GM20000 (cell line): ENCODE results near the gene SYPL1.

Source experiments
- DNase-seq: peaks from one replicate; pipeline ENCODE4 v3.0.0; 2012; ENCODE audit warnings: low spot score
- TF ChIP-seq, protein P1 (sequence below): IDR thresholded peaks from 2 replicates; pipeline ENCODE4 v1.5.1; 2012; ENCODE audit warnings: mild to moderate bottlenecking, control low read depth; ENCODE audit errors: extremely low read depth, missing control alignments

The SYPL1 gene

GRCh38 chr7:106121189-106121810 is 9.2 kb upstream of the SYPL1 start:
- TF ChIP-seq, protein P1, sequence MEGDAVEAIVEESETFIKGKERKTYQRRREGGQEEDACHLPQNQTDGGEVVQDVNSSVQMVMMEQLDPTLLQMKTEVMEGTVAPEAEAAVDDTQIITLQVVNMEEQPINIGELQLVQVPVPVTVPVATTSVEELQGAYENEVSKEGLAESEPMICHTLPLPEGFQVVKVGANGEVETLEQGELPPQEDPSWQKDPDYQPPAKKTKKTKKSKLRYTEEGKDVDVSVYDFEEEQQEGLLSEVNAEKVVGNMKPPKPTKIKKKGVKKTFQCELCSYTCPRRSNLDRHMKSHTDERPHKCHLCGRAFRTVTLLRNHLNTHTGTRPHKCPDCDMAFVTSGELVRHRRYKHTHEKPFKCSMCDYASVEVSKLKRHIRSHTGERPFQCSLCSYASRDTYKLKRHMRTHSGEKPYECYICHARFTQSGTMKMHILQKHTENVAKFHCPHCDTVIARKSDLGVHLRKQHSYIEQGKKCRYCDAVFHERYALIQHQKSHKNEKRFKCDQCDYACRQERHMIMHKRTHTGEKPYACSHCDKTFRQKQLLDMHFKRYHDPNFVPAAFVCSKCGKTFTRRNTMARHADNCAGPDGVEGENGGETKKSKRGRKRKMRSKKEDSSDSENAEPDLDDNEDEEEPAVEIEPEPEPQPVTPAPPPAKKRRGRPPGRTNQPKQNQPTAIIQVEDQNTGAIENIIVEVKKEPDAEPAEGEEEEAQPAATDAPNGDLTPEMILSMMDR: no peak
- no peak for DNase-seq

DNA sequence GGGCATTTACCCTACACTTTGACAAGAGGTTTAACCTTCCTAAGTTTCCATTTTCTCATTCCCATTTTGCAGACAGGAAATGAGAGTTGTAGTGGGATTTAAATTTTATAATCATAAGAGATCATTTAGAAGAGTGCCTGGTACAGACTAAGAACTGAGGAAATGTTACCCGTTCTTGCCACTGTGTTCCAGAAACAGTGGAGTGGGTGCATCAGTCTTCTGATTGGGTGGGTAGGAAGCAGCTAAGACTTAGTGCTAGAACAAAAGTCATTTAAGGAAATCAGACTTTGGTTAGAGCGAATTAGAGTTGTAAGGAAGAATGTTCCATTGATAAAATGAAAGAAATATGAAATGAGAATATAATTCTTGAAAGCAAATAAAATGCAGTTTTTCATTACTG is 8.4 kb upstream of the SYPL1 start:
- no peak for DNase-seq
- TF ChIP-seq, protein P1: no peak

- DNase-seq: no peak
- TF ChIP-seq, protein P1: no peak
Observed at GRCh38 chr7:106119719-106120118, 7.6 kb upstream of the SYPL1 start.

- TF ChIP-seq, protein P1: no peak
Observed at GRCh38 chr7:106117786-106118544, 5.9 kb upstream of the SYPL1 start.

GRCh38 chr7:106116161-106116704 is 4.1 kb upstream of the SYPL1 start:
- DNase-seq: no peak
- TF ChIP-seq, protein P1: no peak

More at GRCh38 chr7:106117786-106118544, 5.9 kb upstream of the SYPL1 start:
- DNase-seq: no peak

DNA sequence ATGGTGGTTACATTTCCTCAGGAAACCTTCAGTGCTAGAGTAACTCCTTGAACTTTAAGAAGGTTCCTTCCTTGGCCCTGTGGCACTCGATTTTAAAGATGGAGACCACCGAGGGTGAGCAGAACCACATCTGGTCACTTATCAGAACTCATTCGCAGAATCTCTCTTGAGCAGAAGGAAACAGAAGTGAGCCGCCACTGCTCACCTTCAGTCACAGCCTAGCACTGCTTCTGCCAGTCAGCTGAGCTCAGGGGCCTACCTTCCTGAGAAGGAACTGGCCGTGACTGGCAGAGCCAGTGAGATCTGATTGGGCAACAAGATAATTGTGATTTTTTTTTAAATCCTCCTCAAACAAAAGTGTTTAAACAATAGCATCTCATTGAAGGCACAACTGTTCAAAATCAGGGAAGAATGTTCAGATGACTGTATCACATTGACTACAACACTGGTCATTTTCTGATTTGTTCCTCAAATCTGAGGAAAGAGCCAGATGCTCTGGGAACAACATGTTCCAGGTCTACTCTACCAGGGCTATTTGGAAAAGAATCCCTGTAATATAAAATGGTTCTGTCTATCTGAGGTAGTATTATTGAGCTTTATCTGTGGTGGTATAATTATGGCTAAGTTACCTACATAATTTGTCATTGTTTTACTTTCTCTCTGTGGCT is 2.7 kb upstream of the SYPL1 start:
- TF ChIP-seq, protein P1: no peak
- DNase-seq: no peak

GRCh38 chr7:106112972-106113421 is 885 bp upstream of the SYPL1 start:
- TF ChIP-seq, protein P1: no peak

More at GRCh38 chr7:106112972-106113421, 885 bp upstream of the SYPL1 start:
- no peak for DNase-seq
